Left kidney (tissue), 8 donors: Measurements from ENCODE around the gene DEFB118. TPM values are rescaled to one million over a fixed set of nuclear protein-coding genes. Genes with fewer than 3 reads are reported as not detected.
"Not testable (repeated sequence)": the region's sequence is repeated elsewhere in the genome, so short reads cannot be mapped to it uniquely, and the experiment has no call there.

ENCODE experiments used
- DNase-seq: peaks from one replicate; pipeline ENCODE4 v3.0.0-alpha.2; 2013
- long read RNA-seq, 8 donors: transcript quantifications; one replicate each; lab custom pipeline, GENCODE V29; 2026
- polyA plus RNA-seq: library from polyadenylated mRNA; unstranded; fragments of 120-200 nt; gene quantifications from one replicate; pipeline ENCODE4 v1.2.1, GENCODE V29; 2013; ENCODE audit not compliant: insufficient read length

The DEFB118 gene, protein sequence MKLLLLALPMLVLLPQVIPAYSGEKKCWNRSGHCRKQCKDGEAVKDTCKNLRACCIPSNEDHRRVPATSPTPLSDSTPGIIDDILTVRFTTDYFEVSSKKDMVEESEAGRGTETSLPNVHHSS
- not detected for polyA plus RNA-seq
- long read RNA-seq, donor 1: 0 reads
- long read RNA-seq, donor 2: 0 reads
- long read RNA-seq, donor 3: 0 reads
- long read RNA-seq, donor 4: 0 reads
- long read RNA-seq, donor 5: 0 reads
- long read RNA-seq, donor 6: 0 reads
- long read RNA-seq, donor 7: 0 reads
- long read RNA-seq, donor 8: 0 reads

DNA sequence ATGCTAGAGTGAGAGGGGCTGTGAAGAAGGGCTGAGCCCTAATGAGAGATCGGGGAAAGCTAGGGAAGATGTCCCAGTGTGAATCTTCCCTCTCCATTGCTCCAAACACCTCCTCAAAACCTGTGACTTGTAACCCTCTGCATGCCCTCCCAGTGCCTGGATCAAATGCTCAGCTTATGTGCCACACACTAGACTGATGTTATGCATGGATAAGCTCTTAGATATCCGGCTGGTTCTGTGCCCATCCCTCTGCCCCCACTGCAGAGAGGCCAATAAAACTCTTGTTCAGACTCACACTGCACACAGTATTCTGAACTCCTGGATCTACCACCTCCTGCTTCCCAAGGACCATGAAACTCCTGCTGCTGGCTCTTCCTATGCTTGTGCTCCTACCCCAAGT is at the start of gene DEFB118:
TSS of gene DEFB118 (plus strand) at position 301 of the 400 bp plus-strand sequence. CDS start at position 351, 50 bp downstream.
- DNase-seq: no peak

DNA sequence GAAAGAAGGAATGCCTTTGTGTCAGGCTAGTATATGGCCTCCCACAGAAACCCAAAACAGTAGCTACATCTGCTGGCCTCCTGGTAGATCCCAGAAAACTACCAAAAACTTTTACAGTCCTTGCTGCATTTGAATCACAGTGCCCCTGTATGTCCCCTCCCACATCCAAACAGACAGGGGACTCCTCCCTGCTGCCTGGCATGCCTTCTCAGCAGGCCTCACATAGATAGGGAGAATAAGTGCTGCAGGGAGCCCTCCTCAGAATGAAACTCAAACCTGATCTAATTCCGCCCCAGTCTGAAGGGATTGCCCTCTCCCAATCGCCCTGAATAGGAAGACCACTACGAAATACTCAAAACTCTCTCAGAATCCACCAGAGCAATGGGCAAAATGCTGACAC is 45.9 kb upstream of the DEFB118 start:
- no peak for DNase-seq

DNA sequence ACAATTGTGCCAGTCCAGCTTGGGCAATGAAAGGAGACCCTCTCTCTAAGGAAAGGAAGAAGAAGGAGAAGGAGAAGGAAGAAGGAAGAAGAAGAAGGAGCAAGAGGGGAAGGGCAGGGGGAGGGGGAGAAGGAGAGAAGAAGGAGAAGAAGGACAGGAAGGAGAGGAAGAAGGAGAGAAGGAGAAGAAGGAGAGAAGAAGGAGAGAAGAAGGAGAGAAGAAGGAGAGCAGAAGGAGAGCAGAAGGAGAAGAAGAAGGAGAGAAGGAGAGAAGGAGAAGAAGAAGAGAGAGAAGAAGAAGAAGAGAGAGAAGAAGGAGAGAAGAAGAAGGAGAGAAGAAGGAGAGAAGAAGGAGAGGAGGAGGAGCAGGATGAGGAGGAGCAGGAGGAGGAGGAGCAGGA is 37.5 kb upstream of the DEFB118 start:
- no peak for DNase-seq

DNA sequence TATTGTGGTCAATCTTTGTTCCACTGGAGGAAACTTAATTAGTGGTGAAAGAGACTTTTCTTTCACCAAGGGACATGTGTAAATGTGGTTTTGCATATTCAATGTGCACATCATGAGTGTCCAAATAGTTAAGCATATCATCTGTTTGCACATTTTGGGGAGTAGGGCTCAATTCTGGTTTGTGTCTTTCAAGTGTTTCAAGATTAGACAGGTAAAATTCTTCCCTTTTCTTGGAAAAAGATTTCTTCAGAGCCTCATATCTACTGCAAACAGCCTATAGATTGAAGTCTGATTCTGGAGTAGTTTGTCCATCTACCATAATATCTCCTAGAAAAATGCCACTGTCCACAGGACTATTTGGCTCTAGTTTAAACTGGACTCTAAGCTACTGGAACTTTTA is 26.9 kb upstream of the DEFB118 start:
- DNase-seq: no peak

DNA sequence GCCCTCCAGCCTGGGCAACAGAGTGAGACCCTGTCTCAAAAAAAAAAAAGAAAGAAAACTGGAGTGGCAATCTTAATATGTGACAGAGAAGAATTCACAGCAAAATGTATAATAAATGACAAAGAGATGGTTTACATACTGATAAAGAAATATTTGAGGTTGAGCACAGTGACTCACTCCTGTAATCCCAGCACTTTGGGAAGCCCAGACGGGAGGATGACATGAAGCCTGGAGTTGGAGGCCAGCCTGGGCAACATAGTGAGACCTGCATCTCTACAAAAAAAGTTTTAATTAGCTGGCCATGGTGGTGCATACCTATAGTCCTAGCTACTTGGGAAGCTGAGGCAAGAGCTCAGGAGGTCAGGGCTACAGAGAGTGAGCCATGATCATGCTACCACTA is 12.4 kb upstream of the DEFB118 start:
- no peak for DNase-seq

DNA sequence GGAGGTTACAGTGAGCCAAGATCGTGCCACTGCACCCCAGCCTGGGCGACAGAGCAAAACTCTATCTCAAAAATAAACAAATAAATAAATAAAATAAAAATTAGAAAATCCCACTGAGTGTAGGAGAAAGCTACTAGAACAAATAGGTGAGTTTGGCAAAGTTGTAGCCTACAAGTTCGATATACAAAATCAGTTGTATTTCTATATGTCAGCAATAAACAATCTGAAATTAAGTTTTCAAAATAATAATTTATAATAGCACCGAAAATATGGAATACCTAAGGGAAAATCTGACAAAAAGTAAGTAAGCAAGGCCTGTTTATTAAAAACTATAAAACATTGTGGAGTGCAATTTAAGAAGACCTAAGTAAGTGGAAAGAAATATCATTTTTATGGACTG is 5.1 kb upstream of the DEFB118 start:
- DNase-seq: no peak

DNA sequence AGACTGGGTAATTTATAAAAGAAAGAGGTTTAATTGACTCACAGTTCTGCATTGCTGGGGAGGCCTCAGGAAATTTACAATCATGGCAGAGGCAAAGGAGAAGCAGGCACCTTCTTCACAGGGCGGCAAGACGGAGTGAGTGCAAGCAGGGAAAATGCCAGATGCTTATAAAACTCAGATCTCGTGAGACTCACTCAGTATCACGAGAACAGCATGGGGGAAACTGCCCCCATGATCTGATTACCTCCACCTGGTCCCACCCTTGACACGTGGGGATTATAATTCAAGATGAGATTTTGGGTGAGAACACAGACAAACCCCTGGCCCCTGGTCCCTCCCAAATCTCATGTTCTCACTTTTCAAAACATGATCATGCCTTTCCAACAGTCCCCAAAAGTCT is 4.1 kb upstream of the DEFB118 start:
- DNase-seq: not testable (repeated sequence)

DNA sequence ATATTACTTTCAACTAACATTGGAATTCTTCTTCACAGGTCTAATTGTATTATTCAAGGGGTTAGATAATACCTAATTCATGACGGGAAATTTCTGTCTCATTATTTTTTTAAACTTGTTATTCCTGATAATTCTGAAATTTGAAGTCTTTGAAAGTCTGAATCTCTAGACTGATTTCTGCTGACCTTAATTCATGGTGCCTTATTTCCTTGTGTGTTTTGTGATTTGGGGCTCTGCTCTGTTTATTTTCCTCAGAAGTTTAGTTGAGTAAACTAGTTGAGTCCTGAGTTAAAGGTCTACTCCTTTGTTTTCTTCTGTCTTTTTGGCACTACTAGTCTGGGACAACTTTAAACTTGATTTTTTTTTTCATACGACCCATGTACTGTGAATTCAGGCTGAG is 5.9 kb downstream of the DEFB118 start:
- DNase-seq: no peak

DNA sequence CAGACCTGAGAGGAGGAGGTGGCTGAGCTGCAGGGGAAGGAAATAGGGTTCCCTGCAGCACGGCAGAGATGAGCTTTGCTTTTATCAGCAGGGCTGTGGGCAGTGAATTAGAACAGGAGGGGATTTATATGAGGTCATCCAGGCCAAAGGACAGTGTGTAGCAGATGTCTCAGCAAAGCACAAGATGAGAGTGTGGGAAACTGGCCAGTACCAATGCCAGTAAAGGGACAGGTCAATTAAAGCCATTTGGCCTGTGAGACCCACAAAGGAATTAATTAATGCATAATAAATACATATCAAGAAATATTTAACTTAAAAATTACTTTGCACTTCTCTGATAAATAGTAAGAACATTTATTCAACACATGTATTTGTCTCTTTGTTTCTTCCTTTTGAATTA is 22.1 kb downstream of the DEFB118 start, which contains the start of gene DEFB119:
TSS of gene DEFB119 (minus strand) at position 101 of the 400 bp plus-strand sequence. CDS start 107 bp downstream, outside the sequence.
- DNase-seq: no peak

DNA sequence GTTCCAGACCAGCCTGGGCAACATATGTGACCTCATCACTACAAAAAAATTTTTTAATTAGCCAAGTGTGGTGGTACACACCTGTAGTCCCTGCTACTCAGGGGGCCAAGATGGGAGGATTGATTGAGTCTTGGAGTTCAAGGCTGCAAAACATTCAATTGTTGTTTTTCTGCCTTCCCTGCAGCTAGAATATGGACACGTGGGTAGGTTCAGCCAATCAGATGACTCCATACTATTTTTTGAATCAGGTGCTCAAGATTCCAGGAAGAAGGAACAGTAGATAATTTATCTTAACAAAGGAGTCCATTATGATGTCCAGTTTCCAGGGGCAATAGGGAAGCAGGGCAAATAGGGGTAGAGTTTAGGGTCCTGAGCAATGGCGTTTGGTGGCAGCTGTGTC is 24.4 kb downstream of the DEFB118 start:
- no peak for DNase-seq

DNA sequence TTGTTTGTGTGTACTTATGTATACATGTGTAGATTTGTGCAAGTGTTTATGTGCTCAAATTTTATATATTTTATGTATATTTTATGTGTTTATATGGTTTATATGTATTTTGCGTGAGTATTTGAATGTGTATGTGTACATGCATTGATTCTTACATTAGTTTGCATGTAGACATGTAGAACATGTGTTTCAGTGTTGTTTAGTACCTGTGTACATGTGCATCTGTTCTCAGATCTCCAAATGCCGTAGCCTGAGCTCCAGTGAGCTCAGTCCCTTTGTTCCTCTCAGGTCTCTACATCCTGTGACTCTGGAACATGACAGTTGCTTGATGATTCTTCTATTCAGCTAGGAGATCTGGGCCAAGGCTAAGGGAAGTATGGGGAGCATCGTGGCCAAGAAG is 26.5 kb downstream of the DEFB118 start:
- DNase-seq: no peak

DNA sequence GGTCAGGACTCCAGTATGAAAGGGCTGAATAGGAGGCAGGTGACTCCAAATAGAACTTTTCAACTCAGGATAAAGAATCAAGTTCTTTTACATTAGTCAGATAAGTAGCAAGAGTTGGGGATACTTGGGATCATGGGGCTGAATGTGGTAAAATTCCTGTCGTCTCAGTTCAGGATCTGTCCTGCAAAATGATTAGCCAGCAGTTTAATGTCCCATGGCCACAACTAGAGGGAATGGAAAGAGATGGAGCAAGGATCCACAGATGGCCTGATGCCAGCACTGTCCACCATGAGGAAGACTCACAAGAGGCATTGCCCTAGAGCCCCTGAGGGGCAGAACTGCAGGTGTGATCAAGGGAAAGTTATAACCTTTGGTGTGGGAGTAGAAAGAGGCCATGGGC is 35.5 kb downstream of the DEFB118 start:
- DNase-seq: no peak

DNA sequence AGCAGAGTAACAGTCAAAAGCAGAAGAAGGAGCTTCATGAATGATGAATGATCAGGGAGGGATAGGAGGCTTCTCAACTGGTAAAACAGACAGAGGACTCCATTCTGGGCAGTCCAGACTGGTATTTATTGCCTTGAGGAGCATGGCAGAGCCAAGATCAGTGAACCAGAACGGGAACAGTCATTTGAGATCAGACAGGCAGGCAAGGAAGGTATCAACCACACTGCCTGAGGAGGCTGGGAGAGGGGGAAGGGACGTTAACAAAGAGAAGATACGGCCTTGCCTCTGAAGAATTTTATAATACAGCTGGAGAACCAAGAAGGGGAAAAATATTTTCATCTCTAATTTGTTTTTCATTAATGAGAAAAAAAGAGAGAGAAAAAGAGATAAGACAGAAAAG is 37.7 kb downstream of the DEFB118 start, which contains the start of gene DEFB121:
TSS of gene DEFB121 (minus strand) at position 101 of the 400 bp plus-strand sequence. CDS start at position 38, 63 bp downstream.
- no peak for DNase-seq

DNA sequence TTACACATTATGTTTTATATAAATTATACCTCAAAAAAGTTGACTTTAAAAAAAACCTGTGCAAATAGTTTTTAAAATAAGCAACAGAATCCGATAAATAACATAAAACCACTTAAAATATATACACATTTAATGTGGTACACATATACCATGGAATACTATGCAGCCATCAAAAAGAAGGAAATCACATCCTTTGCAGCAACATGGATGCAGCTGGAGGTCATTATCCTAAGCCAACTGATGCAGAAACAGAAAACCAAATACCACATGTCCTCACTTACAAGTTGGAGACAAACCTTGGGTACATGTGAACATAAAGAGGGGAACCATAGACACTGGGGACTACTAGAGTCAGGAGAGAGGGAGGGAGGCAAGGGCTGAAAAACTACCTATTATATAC is 41.6 kb downstream of the DEFB118 start:
- no peak for DNase-seq

DNA sequence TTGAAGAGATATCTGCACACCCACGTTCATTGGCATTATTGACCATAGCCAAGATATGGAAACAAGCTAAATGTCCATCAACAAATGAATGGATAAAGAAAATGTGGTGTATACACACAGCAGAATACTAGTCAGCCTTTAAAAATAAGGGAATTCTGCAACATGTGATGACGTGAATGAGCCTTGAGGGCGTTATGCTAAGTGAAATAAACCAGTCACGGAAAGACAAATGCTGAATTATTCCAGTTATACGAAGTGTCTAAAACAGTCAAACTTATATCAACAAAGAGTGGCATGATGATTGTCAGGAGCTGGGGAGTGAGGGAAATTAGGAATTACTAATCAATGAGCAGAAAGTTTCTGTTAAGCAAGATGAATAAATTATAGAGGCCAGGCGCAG is 46.0 kb downstream of the DEFB118 start:
- DNase-seq: no peak

DNA sequence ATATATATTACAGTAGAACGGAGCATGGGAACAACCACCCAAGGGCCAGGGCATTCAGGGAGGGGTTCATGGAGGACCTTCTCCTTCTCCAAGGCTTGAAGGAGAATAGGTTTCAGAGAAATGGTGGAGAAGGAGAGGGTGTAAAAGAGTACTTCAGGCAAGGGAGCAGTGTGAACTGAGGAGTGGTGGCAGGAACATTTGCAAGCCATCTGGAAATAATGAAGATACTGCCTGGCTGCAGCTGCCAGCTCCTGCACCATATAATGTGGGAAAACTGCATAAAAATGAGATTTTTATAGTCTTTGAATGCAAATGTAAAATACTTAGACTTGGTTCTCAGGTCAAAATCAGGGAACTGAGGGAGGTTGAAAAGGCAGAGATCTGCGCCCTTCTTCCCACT is 47.3 kb downstream of the DEFB118 start:
- no peak for DNase-seq

DNA sequence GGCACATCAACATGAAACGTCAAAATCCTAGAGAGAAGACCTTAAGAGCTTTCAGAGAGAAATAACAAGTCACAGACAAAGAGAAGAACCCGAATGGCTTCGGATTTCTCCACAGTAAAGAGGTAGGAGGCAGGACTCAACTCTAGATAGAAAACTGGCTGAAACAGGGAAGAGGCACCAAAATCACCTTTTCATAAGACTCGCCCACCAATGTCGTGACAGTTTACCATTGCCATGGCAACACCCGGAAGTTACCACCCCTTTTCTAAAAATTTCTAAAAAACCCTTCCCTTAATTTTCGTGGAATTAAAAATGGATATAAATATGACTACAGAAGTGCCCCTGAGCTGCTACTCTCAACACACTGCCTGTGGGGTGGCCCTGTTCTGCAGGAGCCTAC is 49.9 kb downstream of the DEFB118 start:
- no peak for DNase-seq

Other genes with a start within 250 kb of the DEFB118 start
- not detected for gene DEFB115, start 110.9 kb upstream of the DEFB118 start, polyA plus RNA-seq
- not detected for gene DEFB116, start 60.0 kb upstream of the DEFB118 start, polyA plus RNA-seq
- not detected for gene DEFB119, start 22.0 kb downstream of the DEFB118 start, polyA plus RNA-seq
- not detected for gene DEFB121, start 37.6 kb downstream of the DEFB118 start, polyA plus RNA-seq
- not detected for gene DEFB123, start 72.0 kb downstream of the DEFB118 start, polyA plus RNA-seq
- 0.48 TPM for gene DEFB124, start 106.5 kb downstream of the DEFB118 start, polyA plus RNA-seq
- 0.28 TPM for gene REM1, start 106.7 kb downstream of the DEFB118 start, polyA plus RNA-seq
- 139 TPM for gene HM13, start 145.8 kb downstream of the DEFB118 start, polyA plus RNA-seq
- 132 TPM for gene ID1, start 236.7 kb downstream of the DEFB118 start, polyA plus RNA-seq